Choroid plexus epithelial cell (primary cell): ENCODE results near the gene MAP4K4.

Experiments
- DNase-seq: peaks from one replicate; pipeline ENCODE4 v3.0.0-alpha.2; 2010; ENCODE audit warnings: low read depth
- H3K4me3 ChIP-seq: 2 replicates; pipeline ENCODE4 v1.5.1; 2011; ENCODE audit warnings: low read depth, mild to moderate bottlenecking, control low read depth, low read length, moderate library complexity
- CTCF ChIP-seq: conservative IDR thresholded peaks from 2 replicates; pipeline ENCODE4 v1.5.1; 2011; ENCODE audit warnings: low read depth, mild to moderate bottlenecking, control low read depth, inconsistent platforms, low read length, moderate library complexity

Gene MAP4K4

GRCh38 chr2:101844055-101844635, 146.6 kb downstream of the MAP4K4 start:
- H3K4me3 ChIP-seq, result no peak overlapping the region
- no peak for TF ChIP-seq CTCF
- peak; percentile 62 for DNase-seq

- no peak overlapping the region for H3K4me3 ChIP-seq
- no peak for TF ChIP-seq CTCF
- DNase-seq, result no peak
Measured at GRCh38 chr2:101846973-101847372, 149.5 kb downstream of the MAP4K4 start.

GRCh38 chr2:101847661-101848339, 150.3 kb downstream of the MAP4K4 start:
- no peak overlapping the region for H3K4me3 ChIP-seq
- no peak for TF ChIP-seq CTCF
- no peak for DNase-seq

GRCh38 chr2:101848769-101849410, 151.4 kb downstream of the MAP4K4 start:
- H3K4me3 ChIP-seq, result no peak overlapping the region
- TF ChIP-seq CTCF, result no peak
- no peak for DNase-seq

- H3K4me3 ChIP-seq, result no peak overlapping the region
- no peak for DNase-seq
- no peak for TF ChIP-seq CTCF
Measured at GRCh38 chr2:101850450-101850849, 152.9 kb downstream of the MAP4K4 start.

- no peak for TF ChIP-seq CTCF
- DNase-seq, result no peak
- H3K4me3 ChIP-seq, result no peak overlapping the region
Measured at GRCh38 chr2:101850991-101851390, 153.5 kb downstream of the MAP4K4 start.
